ENCODE results near the gene ASNSD1.
"Not testable (repeated sequence)": the region's sequence is repeated elsewhere in the genome, so short reads cannot be mapped to it uniquely, and the experiment has no call there.

DNA sequence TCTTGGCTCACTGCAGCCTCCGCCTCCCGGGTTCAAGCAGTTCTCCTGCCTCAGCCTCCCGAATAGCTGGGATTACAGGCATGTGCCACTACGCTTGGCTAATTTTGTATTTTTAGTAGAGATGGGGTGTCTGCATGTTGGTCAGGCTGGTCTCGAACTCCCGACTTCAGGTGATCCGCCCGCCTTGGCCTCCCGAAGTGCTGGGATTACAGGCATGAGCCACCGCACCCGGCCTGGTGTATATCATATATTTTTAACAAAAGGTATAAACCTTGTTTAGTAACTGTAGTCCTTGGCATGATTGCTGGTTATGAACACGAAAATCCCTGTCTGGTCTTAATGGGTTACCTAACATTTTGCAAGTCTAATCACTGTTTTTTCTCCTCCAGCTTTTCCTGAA is 2.1 kb downstream of the ASNSD1 start:
- TF ChIP-seq, protein P1, sequence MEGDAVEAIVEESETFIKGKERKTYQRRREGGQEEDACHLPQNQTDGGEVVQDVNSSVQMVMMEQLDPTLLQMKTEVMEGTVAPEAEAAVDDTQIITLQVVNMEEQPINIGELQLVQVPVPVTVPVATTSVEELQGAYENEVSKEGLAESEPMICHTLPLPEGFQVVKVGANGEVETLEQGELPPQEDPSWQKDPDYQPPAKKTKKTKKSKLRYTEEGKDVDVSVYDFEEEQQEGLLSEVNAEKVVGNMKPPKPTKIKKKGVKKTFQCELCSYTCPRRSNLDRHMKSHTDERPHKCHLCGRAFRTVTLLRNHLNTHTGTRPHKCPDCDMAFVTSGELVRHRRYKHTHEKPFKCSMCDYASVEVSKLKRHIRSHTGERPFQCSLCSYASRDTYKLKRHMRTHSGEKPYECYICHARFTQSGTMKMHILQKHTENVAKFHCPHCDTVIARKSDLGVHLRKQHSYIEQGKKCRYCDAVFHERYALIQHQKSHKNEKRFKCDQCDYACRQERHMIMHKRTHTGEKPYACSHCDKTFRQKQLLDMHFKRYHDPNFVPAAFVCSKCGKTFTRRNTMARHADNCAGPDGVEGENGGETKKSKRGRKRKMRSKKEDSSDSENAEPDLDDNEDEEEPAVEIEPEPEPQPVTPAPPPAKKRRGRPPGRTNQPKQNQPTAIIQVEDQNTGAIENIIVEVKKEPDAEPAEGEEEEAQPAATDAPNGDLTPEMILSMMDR (conservative IDR thresholded peaks at IDR 0.05 in 1 of 2, IDR thresholded peaks at IDR 0.05 in 1 of 2; ENCODE audit: extremely low read depth in 1 of 2, insufficient read depth in 1 of 2, low read depth in 1 of 2, low read length in 2 of 2), result not testable (repeated sequence)
- TF ChIP-seq EZH2 (IDR thresholded peaks at IDR 0.05; ENCODE audit: borderline replicate concordance, low read length), result not testable (repeated sequence)
